Panc1 (cell line): Measurements from ENCODE around the gene STAB1.

Experiments
- CTCF ChIP-seq: fragments of 450-650 bp; IDR thresholded peaks from 2 replicates; pipeline ENCODE4 v1.5.1; 2017; ENCODE audit warnings: mild to moderate bottlenecking
- REST ChIP-seq, 2 experiments: IDR thresholded peaks; 2 replicates each; pipeline ENCODE4 v1.6.1; 2011 to 2012; ENCODE audit warnings: low read depth in 2 of 2, control low read depth in 1 of 2, low read length in 1 of 2, mild to moderate bottlenecking in 1 of 2, moderate library complexity in 1 of 2; ENCODE audit not compliant: insufficient read depth in 1 of 2
- SIN3A ChIP-seq: IDR thresholded peaks from 2 replicates; pipeline ENCODE4 v1.6.1; 2012; ENCODE audit warnings: low read depth, mild to moderate bottlenecking, low read length, moderate library complexity, borderline replicate concordance; ENCODE audit not compliant: insufficient read depth

- no peak for TF ChIP-seq CTCF
- TF ChIP-seq REST (IDR thresholded peaks at IDR 0.05; ENCODE audit: insufficient read depth in 1 of 2, low read depth in 2 of 2, low read length in 1 of 2) = no peak
- TF ChIP-seq SIN3A = no peak
Observed at GRCh38 chr3:52551118-52551517, 56.0 kb downstream of the STAB1 start.
